Measurements from ENCODE around the gene CCDC191. TPM values are rescaled to one million over a fixed set of nuclear protein-coding genes. Genes with fewer than 3 reads are reported as not detected.

CCDC191 gene
- total RNA-seq, 2 experiments from 2014 or later: 2.4 to 3.0 TPM

GRCh38 chr3:114052216-114052615, 4.1 kb downstream of the CCDC191 start:
- H3K4me1 Mint-ChIP-seq (ENCODE audit: low read depth): peaks cover 13% of the 10 kb centered on the region
- no peak for ATAC-seq
- CTCF ChIA-PET: no interaction called here
- H3K36me3 Mint-ChIP-seq (ENCODE audit: low read depth): no peaks in the 10 kb centered on the region
- POLR2A ChIA-PET: no interaction called here
- no peak overlapping the region for H3K27ac Mint-ChIP-seq
- H3K4me3 Mint-ChIP-seq: no peak overlapping the region
- H3K9me3 Mint-ChIP-seq (ENCODE audit: insufficient read depth): no peaks in the 10 kb centered on the region
- peaks cover 5% of the 10 kb centered on the region for H3K27me3 Mint-ChIP-seq (ENCODE audit: low read depth)
- DNase-seq: no peak

GRCh38 chr3:114043205-114043604, 13.1 kb downstream of the CCDC191 start:
- ChIA-PET POLR2A (interaction anchor here (0.6 kb wide), 1 partner anchor 447 kb away, joined by 3 read pairs; no protein-coding TSS in a partner anchor), CTCF (no interaction called here)
- no peaks in the 10 kb centered on the region for H3K4me1 Mint-ChIP-seq (ENCODE audit: low read depth)
- H3K27me3 Mint-ChIP-seq (ENCODE audit: low read depth): peaks cover 3% of the 10 kb centered on the region
- H3K4me3 Mint-ChIP-seq: no peak overlapping the region
- no peak for DNase-seq
- H3K9me3 Mint-ChIP-seq (ENCODE audit: insufficient read depth): no peaks in the 10 kb centered on the region
- no peaks in the 10 kb centered on the region for H3K36me3 Mint-ChIP-seq (ENCODE audit: low read depth)
- no peak overlapping the region for H3K27ac Mint-ChIP-seq
- ATAC-seq: no peak

- POLR2A ChIA-PET: no interaction called here
- no peak for ATAC-seq
- H3K4me1 Mint-ChIP-seq (ENCODE audit: low read depth): no peaks in the 10 kb centered on the region
- CTCF ChIA-PET: interaction anchor here (1.2 kb wide), 1 partner anchor 20 kb away, joined by 3 read pairs; no protein-coding TSS in a partner anchor
- no peak for DNase-seq
- H3K36me3 Mint-ChIP-seq (ENCODE audit: low read depth): no peaks in the 10 kb centered on the region
- no peak overlapping the region for H3K27ac Mint-ChIP-seq
- no peak overlapping the region for H3K4me3 Mint-ChIP-seq
- H3K9me3 Mint-ChIP-seq (ENCODE audit: insufficient read depth): no peaks in the 10 kb centered on the region
- no peaks in the 10 kb centered on the region for H3K27me3 Mint-ChIP-seq (ENCODE audit: low read depth)
These were observed 20.4 kb downstream of the CCDC191 start for GRCh38 chr3:114035896-114036295.

- Mint-ChIP-seq H3K9me3 (ENCODE audit: insufficient read depth) (no peaks in the 10 kb centered on the region), H3K4me1 (ENCODE audit: low read depth) (no peaks in the 10 kb centered on the region), H3K27ac (no peak overlapping the region), H3K4me3 (no peak overlapping the region), H3K27me3 (ENCODE audit: low read depth) (no peaks in the 10 kb centered on the region), H3K36me3 (ENCODE audit: low read depth) (no peaks in the 10 kb centered on the region)
- ATAC-seq: no peak
- POLR2A ChIA-PET: no interaction called here
- DNase-seq: no peak
- CTCF ChIA-PET: no interaction called here
These were observed 21.4 kb downstream of the CCDC191 start for GRCh38 chr3:114034787-114035545.

GRCh38 chr3:114034211-114034610, 22.1 kb downstream of the CCDC191 start:
- Mint-ChIP-seq H3K4me3 (no peak overlapping the region), H3K27ac (no peak overlapping the region), H3K4me1 (ENCODE audit: low read depth) (no peaks in the 10 kb centered on the region), H3K27me3 (ENCODE audit: low read depth) (no peaks in the 10 kb centered on the region), H3K9me3 (ENCODE audit: insufficient read depth) (no peaks in the 10 kb centered on the region), H3K36me3 (ENCODE audit: low read depth) (no peaks in the 10 kb centered on the region)
- DNase-seq: no peak
- no peak for ATAC-seq
- ChIA-PET CTCF (no interaction called here), POLR2A (no interaction called here)

GRCh38 chr3:114033721-114034120, 22.6 kb downstream of the CCDC191 start:
- no peak for ATAC-seq
- no peak for DNase-seq
- H3K36me3 Mint-ChIP-seq (ENCODE audit: low read depth): no peaks in the 10 kb centered on the region
- no peak overlapping the region for H3K27ac Mint-ChIP-seq
- no peak overlapping the region for H3K4me3 Mint-ChIP-seq
- no peaks in the 10 kb centered on the region for H3K9me3 Mint-ChIP-seq (ENCODE audit: insufficient read depth)
- POLR2A ChIA-PET: no interaction called here
- CTCF ChIA-PET: no interaction called here
- H3K4me1 Mint-ChIP-seq (ENCODE audit: low read depth): no peaks in the 10 kb centered on the region
- H3K27me3 Mint-ChIP-seq (ENCODE audit: low read depth): no peaks in the 10 kb centered on the region

GRCh38 chr3:114026331-114026730, 30.0 kb downstream of the CCDC191 start:
- no peaks in the 10 kb centered on the region for H3K9me3 Mint-ChIP-seq (ENCODE audit: insufficient read depth)
- CTCF ChIA-PET: no interaction called here
- no peak for ATAC-seq
- no peak overlapping the region for H3K4me3 Mint-ChIP-seq
- no peak for DNase-seq
- no peak overlapping the region for H3K27ac Mint-ChIP-seq
- POLR2A ChIA-PET: no interaction called here
- H3K36me3 Mint-ChIP-seq (ENCODE audit: low read depth): no peaks in the 10 kb centered on the region
- H3K27me3 Mint-ChIP-seq (ENCODE audit: low read depth): no peaks in the 10 kb centered on the region
- H3K4me1 Mint-ChIP-seq (ENCODE audit: low read depth): no peaks in the 10 kb centered on the region

- no peaks in the 10 kb centered on the region for H3K27me3 Mint-ChIP-seq (ENCODE audit: low read depth)
- CTCF ChIA-PET: no interaction called here
- no peaks in the 10 kb centered on the region for H3K9me3 Mint-ChIP-seq (ENCODE audit: insufficient read depth)
- ATAC-seq: no peak
- H3K36me3 Mint-ChIP-seq (ENCODE audit: low read depth): no peaks in the 10 kb centered on the region
- no peak overlapping the region for H3K27ac Mint-ChIP-seq
- no peak for DNase-seq
- H3K4me1 Mint-ChIP-seq (ENCODE audit: low read depth): no peaks in the 10 kb centered on the region
- H3K4me3 Mint-ChIP-seq: no peak overlapping the region
- POLR2A ChIA-PET: no interaction called here
These were observed 30.9 kb downstream of the CCDC191 start for GRCh38 chr3:114025451-114025850.

GRCh38 chr3:114022145-114022802, 34.1 kb downstream of the CCDC191 start:
- no peak for DNase-seq
- no peak overlapping the region for H3K27ac Mint-ChIP-seq
- ChIA-PET POLR2A (no interaction called here), CTCF (interaction anchor here (0.7 to 1.4 kb wide), 2 partner anchors 14 to 19 kb away, joined by 3 read pairs; no protein-coding TSS in a partner anchor)
- H3K4me3 Mint-ChIP-seq: no peak overlapping the region
- no peaks in the 10 kb centered on the region for H3K36me3 Mint-ChIP-seq (ENCODE audit: low read depth)
- no peaks in the 10 kb centered on the region for H3K9me3 Mint-ChIP-seq (ENCODE audit: insufficient read depth)
- no peak for ATAC-seq
- no peaks in the 10 kb centered on the region for H3K4me1 Mint-ChIP-seq (ENCODE audit: low read depth)
- H3K27me3 Mint-ChIP-seq (ENCODE audit: low read depth): no peaks in the 10 kb centered on the region

GRCh38 chr3:114020907-114021306, 35.4 kb downstream of the CCDC191 start:
- Mint-ChIP-seq H3K4me3 (no peak overlapping the region), H3K9me3 (ENCODE audit: insufficient read depth) (no peaks in the 10 kb centered on the region), H3K36me3 (ENCODE audit: low read depth) (no peaks in the 10 kb centered on the region), H3K27ac (no peak overlapping the region), H3K27me3 (ENCODE audit: low read depth) (no peaks in the 10 kb centered on the region), H3K4me1 (ENCODE audit: low read depth) (no peaks in the 10 kb centered on the region)
- no peak for DNase-seq
- no peak for ATAC-seq
- ChIA-PET POLR2A (no interaction called here), CTCF (interaction anchor here (1.4 kb wide), 1 partner anchor 13 kb away, joined by 3 read pairs; no protein-coding TSS in a partner anchor)

GRCh38 chr3:114019486-114019885, 36.8 kb downstream of the CCDC191 start:
- Mint-ChIP-seq H3K27me3 (ENCODE audit: low read depth) (no peaks in the 10 kb centered on the region), H3K4me3 (no peak overlapping the region), H3K9me3 (ENCODE audit: insufficient read depth) (no peaks in the 10 kb centered on the region), H3K4me1 (ENCODE audit: low read depth) (no peaks in the 10 kb centered on the region), H3K27ac (no peak overlapping the region), H3K36me3 (ENCODE audit: low read depth) (no peaks in the 10 kb centered on the region)
- DNase-seq (no peak), ATAC-seq (no peak)
- ChIA-PET CTCF (no interaction called here), POLR2A (no interaction called here)

GRCh38 chr3:114014211-114014610, 42.1 kb downstream of the CCDC191 start:
- H3K4me3 Mint-ChIP-seq: no peak overlapping the region
- H3K9me3 Mint-ChIP-seq (ENCODE audit: insufficient read depth): no peaks in the 10 kb centered on the region
- H3K36me3 Mint-ChIP-seq (ENCODE audit: low read depth): no peaks in the 10 kb centered on the region
- no peak for ATAC-seq
- ChIA-PET CTCF (no interaction called here), POLR2A (no interaction called here)
- H3K27me3 Mint-ChIP-seq (ENCODE audit: low read depth): no peaks in the 10 kb centered on the region
- H3K27ac Mint-ChIP-seq: no peak overlapping the region
- no peak for DNase-seq
- no peaks in the 10 kb centered on the region for H3K4me1 Mint-ChIP-seq (ENCODE audit: low read depth)
